ENCODE results near the gene ANKRD13D. TPM values are rescaled to one million over a fixed set of nuclear protein-coding genes. Genes with fewer than 3 reads are reported as not detected.

Gene ANKRD13D
- total and polyA plus RNA-seq, 2 of the 8 experiments (the other 6 are each of a cell fraction or from before 2014, with no cell fraction given): 24.9 to 26.5 TPM

DNA sequence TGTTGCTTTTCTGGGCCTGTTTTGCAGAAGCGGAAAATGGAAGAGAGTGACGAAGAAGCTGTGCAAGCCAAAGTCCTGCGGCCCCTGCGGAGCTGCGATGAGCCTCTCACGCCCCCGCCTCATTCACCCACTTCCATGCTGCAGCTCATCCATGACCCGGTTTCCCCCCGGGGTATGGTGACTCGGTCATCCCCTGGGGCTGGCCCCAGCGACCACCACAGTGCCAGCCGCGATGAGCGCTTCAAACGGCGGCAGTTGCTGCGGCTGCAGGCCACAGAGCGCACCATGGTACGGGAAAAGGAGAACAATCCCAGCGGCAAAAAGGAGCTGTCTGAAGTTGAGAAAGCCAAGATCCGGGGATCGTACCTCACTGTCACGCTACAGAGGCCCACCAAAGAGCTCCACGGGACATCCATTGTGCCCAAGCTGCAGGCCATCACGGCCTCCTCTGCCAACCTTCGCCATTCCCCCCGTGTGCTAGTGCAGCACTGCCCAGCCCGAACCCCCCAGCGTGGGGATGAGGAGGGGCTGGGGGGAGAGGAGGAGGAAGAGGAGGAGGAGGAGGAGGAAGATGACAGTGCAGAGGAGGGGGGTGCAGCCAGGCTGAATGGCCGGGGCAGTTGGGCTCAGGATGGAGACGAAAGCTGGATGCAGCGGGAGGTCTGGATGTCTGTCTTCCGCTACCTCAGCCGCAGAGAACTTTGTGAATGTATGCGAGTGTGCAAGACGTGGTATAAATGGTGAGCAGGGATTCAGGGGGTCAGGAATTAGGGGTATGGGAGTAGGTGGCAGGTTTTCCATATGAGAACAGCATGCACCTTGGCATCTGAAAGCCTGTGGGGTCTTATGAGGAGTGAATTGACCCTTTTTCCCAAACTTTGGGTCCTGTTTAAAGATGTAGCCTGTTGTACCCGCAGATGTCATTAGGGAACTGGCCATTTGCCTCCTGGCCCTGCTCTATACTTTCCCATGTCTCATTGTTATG lies 38.8 kb upstream of the ANKRD13D start:
- no peak overlapping the region for H2AFZ ChIP-seq (ENCODE audit: low read length)
- no peak overlapping the region for H4K8ac ChIP-seq (ENCODE audit: extremely low read depth, insufficient read depth, low read length)
- H3K14ac ChIP-seq (ENCODE audit: insufficient read length): no peak overlapping the region
- no peak overlapping the region for H2BK20ac ChIP-seq (ENCODE audit: low read length)
- peaks cover 69 to 100% (median 91%) of the 10 kb centered on the region in 4 experiments for H3K36me3 ChIP-seq (ENCODE audit: control insufficient read depth in 2 of 4, insufficient read depth in 4 of 4, low read length in 3 of 4)
- peaks cover 0 to 8% of the 10 kb centered on the region in 2 experiments for H4K20me1 ChIP-seq (replicated peaks in 1 of 2; ENCODE audit: control insufficient read depth in 1 of 2, insufficient read depth in 2 of 2, low read length in 2 of 2)
- no peak overlapping the region for H2AK5ac ChIP-seq (ENCODE audit: low read depth, low read length)
- no peak overlapping the region for H4K5ac ChIP-seq (ENCODE audit: insufficient read length, low read depth, low read length)
- H3K56ac ChIP-seq (replicated peaks; ENCODE audit: insufficient read length, low read depth, low read length): no peak overlapping the region
- no peaks in the 10 kb centered on the region; the same call in 1 of the 2 replicates for H3K23me2 ChIP-seq (ENCODE audit: low read depth, low read length)
- H3K4me1 ChIP-seq (replicated peaks in 1 of 4; ENCODE audit: control insufficient read depth in 3 of 4, insufficient read depth in 4 of 4, low read length in 3 of 4): no peaks in the 10 kb centered on the region
- no peaks in the 10 kb centered on the region for H3K79me2 ChIP-seq (ENCODE audit: control insufficient read depth in 1 of 2, insufficient read depth in 2 of 2, low read length in 2 of 2)
- TF ChIP-seq CEBPB (IDR thresholded peaks at IDR 0.05; ENCODE audit: low read depth, low read length) (no peak), RAD21 (IDR thresholded peaks at IDR 0.05 in 1 of 2, conservative IDR thresholded peaks at IDR 0.05 in 1 of 2; ENCODE audit: low read depth in 2 of 2, low read length in 2 of 2) (no peak), HDAC6 (IDR thresholded peaks at IDR 0.05; ENCODE audit: low read depth, low read length) (no peak), EP300 (IDR thresholded peaks at IDR 0.05; ENCODE audit: borderline replicate concordance in 1 of 2, low read depth in 2 of 2, low read length in 2 of 2) (no peak), POLR2A (IDR thresholded peaks at IDR 0.05; ENCODE audit: control extremely low read depth in 1 of 2, low read depth in 2 of 2, low read length in 2 of 2) (0 out of 3 replicates have a peak, but pooled peaks of 1 of the 2 experiments have one; percentile 12), NRF1 (IDR thresholded peaks at IDR 0.05; ENCODE audit: low read depth, low read length) (no peak)
- WGBS, 2 experiments (ENCODE audit: extremely low coverage in 1 of 2, insufficient coverage in 1 of 2, insufficient read length in 1 of 2, insufficient replicate concordance in 2 of 2, low coverage in 1 of 2, low lambda C conversion rate in 2 of 2, missing lambda C conversion rate in 1 of 2): 97% methylated on average over 37 of the region's 37 CpGs; no CpG with 5 or more reads in 1 of the 2 experiments
- no peak overlapping the region for H2BK12ac ChIP-seq (ENCODE audit: low read depth, low read length)
- ChIA-PET POLR2A (ENCODE audit: partially characterized antibody) (interaction anchor here (1.2 to 1.8 kb wide), 5 partner anchors 9 to 67 kb away, joined by 3 to 5 read pairs (median 4); no protein-coding TSS in a partner anchor), CTCF (ENCODE audit: partially characterized antibody) (interaction anchor here (0.9 to 1.3 kb wide), 4 partner anchors 12 to 61 kb away, joined by 3 to 6 read pairs (median 3); no protein-coding TSS in a partner anchor)
- DNase-seq (ENCODE audit: low read depth in 1 of 2, low spot score in 2 of 2) (no peak), FAIRE-seq (no peak)
- H3K4me2 ChIP-seq (ENCODE audit: insufficient read depth in 1 of 2, low read depth in 2 of 2, low read length in 2 of 2): no peak overlapping the region
- H3K9ac ChIP-seq (replicated peaks in 1 of 4; ENCODE audit: extremely low read depth in 1 of 4, low read depth in 3 of 4, low read length in 3 of 4): no peak overlapping the region
- H3K27ac ChIP-seq (ENCODE audit: low read depth, low read length): no peak overlapping the region
- H3K27me3 ChIP-seq (replicated peaks in 1 of 4; ENCODE audit: control insufficient read depth in 3 of 4, extremely low read depth in 1 of 4, insufficient read depth in 3 of 4, low read length in 3 of 4): no peaks in the 10 kb centered on the region
- peaks cover under 1% of the 10 kb centered on the region; the same call in 1 of the 2 replicates for H3K79me1 ChIP-seq (ENCODE audit: low read depth, low read length)
- H3K9me3 ChIP-seq (ENCODE audit: insufficient read depth in 2 of 2, low read depth in 1 of 2, low read length in 1 of 2): no peaks in the 10 kb centered on the region
- no peak overlapping the region; the same call in 1 of the 2 replicates for H2BK5ac ChIP-seq (ENCODE audit: low read depth, low read length)
- H2BK15ac ChIP-seq (ENCODE audit: low read length): no peak overlapping the region
- no peak overlapping the region for H3K4ac ChIP-seq (replicated peaks; ENCODE audit: insufficient read length, low read depth, low read length)
- no peak overlapping the region for H3K18ac ChIP-seq (ENCODE audit: extremely low read depth, low read length)
- no peak overlapping the region for H3K23ac ChIP-seq (ENCODE audit: insufficient read length)
- no peak overlapping the region for H3K4me3 ChIP-seq (ENCODE audit: extremely low read depth in 1 of 4, insufficient read depth in 2 of 4, low read depth in 3 of 4, low read length in 4 of 4)
- H2BK120ac ChIP-seq (replicated peaks; ENCODE audit: low read depth, low read length): no peak overlapping the region
- H4K91ac ChIP-seq (replicated peaks; ENCODE audit: insufficient read length, low read length): no peak overlapping the region
